HepG2 (cell line): ENCODE measurements around the gene VAPB. TPM values are rescaled to one million over a fixed set of nuclear protein-coding genes. Genes with fewer than 3 reads are reported as not detected.
A peak's percentile ranks its signal among the peaks of the same experiment; 100 is the strongest.

Source experiments
- BRF2 ChIP-seq: sonication (generic); formaldehyde crosslinking; IDR thresholded peaks from 2 replicates; pipeline ENCODE4 v1.8.1; 2022; ENCODE audit warnings: mild to moderate bottlenecking, missing genetic modification reagents
- MAFK ChIP-seq, 2 experiments: IDR thresholded peaks in 1 of 2; conservative IDR thresholded peaks in 1 of 2; 2 replicates each; pipeline ENCODE4 v1.6.1; 2011; ENCODE audit warnings: improper control_type of control experiment in 2 of 2, low read length in 2 of 2
- RFXANK ChIP-seq: IDR thresholded peaks from 2 replicates; pipeline ENCODE4 v1.6.1; 2016
- ZNF101 ChIP-seq: sonication (generic); formaldehyde crosslinking; IDR thresholded peaks from 2 replicates; pipeline ENCODE4 v1.4.0; 2020; ENCODE audit warnings: mild to moderate bottlenecking, low read depth, missing genetic modification reagents, borderline replicate concordance
- ZNF275 ChIP-seq: sonication (generic); formaldehyde crosslinking; IDR thresholded peaks from 2 replicates; pipeline ENCODE4 v1.8.0; 2022; ENCODE audit warnings: missing genetic modification reagents, mild to moderate bottlenecking, inconsistent platforms, borderline replicate concordance
- ZNF512 ChIP-seq: sonication (generic); formaldehyde crosslinking; IDR thresholded peaks from 2 replicates; pipeline ENCODE4 v1.4.0; 2020; ENCODE audit warnings: mild to moderate bottlenecking, missing genetic modification reagents
- ZNF562 ChIP-seq: sonication (generic); formaldehyde crosslinking; IDR thresholded peaks from 2 replicates; pipeline ENCODE4 v1.8.0; 2022; ENCODE audit warnings: missing genetic modification reagents, borderline replicate concordance
- polyA plus RNA-seq, 8 experiments: library from polyadenylated mRNA; depleted of rRNA in 3 of 8; stranded (reverse) in 7 of 8; unstranded in 1 of 8; fragments of >200 nt; fragmentation: Illumina TruSeq in 4 of 8; extraction: Trizol in 4 of 8; gene quantifications; 2 replicates each; pipeline versions ENCODE4 v1.2.1 to v1.2.3, GENCODE V29; 2011 to 2016; ENCODE audit warnings: low read depth in 4 of 8, missing spikeins in 1 of 8, mixed read lengths in 1 of 8; ENCODE audit not compliant: insufficient read depth in 1 of 8
- total RNA-seq, 5 experiments: library from RNA; depleted of rRNA; stranded (reverse); fragments of >200 nt; fragmentation: Illumina TruSeq; extraction: Trizol; gene quantifications; 2 replicates each; pipeline ENCODE4 v1.2.3, GENCODE V29; 2016; ENCODE audit warnings: low read depth in 1 of 5

The VAPB gene
- total and polyA plus RNA-seq, 2 of the 13 experiments (the other 11 are each of a cell fraction or from before 2014, with no cell fraction given), result 18.6 to 48.5 TPM

- TF ChIP-seq MAFK (conservative IDR thresholded peaks at IDR 0.05 in 1 of 2, IDR thresholded peaks at IDR 0.05 in 1 of 2; ENCODE audit: low read length in 2 of 2), result peak; percentile 99
- no peak for TF ChIP-seq RFXANK (CRISPR knock-in tag)
- TF ChIP-seq ZNF562 (CRISPR knock-in tag), result no peak
- no peak for TF ChIP-seq ZNF512
- no peak for TF ChIP-seq ZNF101 (CRISPR knock-in tag)
- TF ChIP-seq BRF2 (CRISPR knock-in tag), result no peak
- TF ChIP-seq ZNF275, result no peak
These were observed 50.2 kb downstream of the VAPB start (continued) for GRCh38 chr20:58438970-58439808.
